Measurements from ENCODE around the gene PTRH2. TPM values are rescaled to one million over a fixed set of nuclear protein-coding genes. Genes with fewer than 3 reads are reported as not detected.
"Not testable (repeated sequence)": the region's sequence is repeated elsewhere in the genome, so short reads cannot be mapped to it uniquely, and the experiment has no call there.

Gene PTRH2
- total RNA-seq, 1 donor from 2014 or later: 22.0 TPM

- DNase-seq (ENCODE audit: low read depth in 2 of 2): no peak
Measured at GRCh38 chr17:59671386-59671785, 35.8 kb downstream of the PTRH2 start.

GRCh38 chr17:59669944-59670343 lies 37.3 kb downstream of the PTRH2 start:
- peak in 1 of 2 donors; percentile 8 for DNase-seq (ENCODE audit: low read depth in 2 of 2)

GRCh38 chr17:59669411-59669810 lies 37.8 kb downstream of the PTRH2 start:
- no peak for DNase-seq (ENCODE audit: low read depth in 2 of 2)

- peak; percentile 3 to 86 for DNase-seq (ENCODE audit: low read depth in 2 of 2)
Measured at GRCh38 chr17:59668816-59669215, 38.4 kb downstream of the PTRH2 start.

- no peak for DNase-seq (ENCODE audit: low read depth in 2 of 2)
Measured at GRCh38 chr17:59666235-59666634, 41.0 kb downstream of the PTRH2 start.

- not testable (repeated sequence) for DNase-seq (ENCODE audit: low read depth in 2 of 2)
Measured at GRCh38 chr17:59656624-59657023, 50.6 kb downstream of the PTRH2 start.

- DNase-seq (ENCODE audit: low read depth in 2 of 2): no peak
Measured at GRCh38 chr17:59652119-59652518, 55.1 kb downstream of the PTRH2 start.

GRCh38 chr17:59651346-59651745 lies 55.9 kb downstream of the PTRH2 start:
- DNase-seq (ENCODE audit: low read depth in 2 of 2): no peak

- no peak for DNase-seq (ENCODE audit: low read depth in 2 of 2)
Measured at GRCh38 chr17:59650642-59651041, 56.6 kb downstream of the PTRH2 start.

- DNase-seq (ENCODE audit: low read depth in 2 of 2): no peak
Measured at GRCh38 chr17:59649886-59650285, 57.3 kb downstream of the PTRH2 start.

Other genes starting within 250 kb of the PTRH2 start
- 39.1 and 47.9 TPM in 2 replicates for gene DHX40, start 141.8 kb downstream of the PTRH2 start, total RNA-seq
- gene CLTC, start 87.5 kb downstream of the PTRH2 start, total RNA-seq: 371 and 477 TPM in 2 replicates
- 96.5 and 118 TPM in 2 replicates for gene VMP1, start 224 bp upstream of the PTRH2 start, total RNA-seq
- gene TUBD1, start 185.5 kb upstream of the PTRH2 start, total RNA-seq: 8.3 and 9.6 TPM in 2 replicates
- gene RPS6KB1, start 185.7 kb upstream of the PTRH2 start, total RNA-seq: 16.6 and 16.8 TPM in 2 replicates